H9 (cell line): ENCODE data around the gene C2orf80. TPM values are rescaled to one million over a fixed set of nuclear protein-coding genes. Genes with fewer than 3 reads are reported as not detected.
A peak's percentile ranks its signal among the peaks of the same experiment; 100 is the strongest.

Experiments used
- DNase-seq: peaks from one replicate; pipeline ENCODE4 v3.0.0-alpha.2; 2017
- H2AFZ ChIP-seq: one replicate; pipeline ENCODE4 v1.6.1; 2013; ENCODE audit warnings: mild to moderate bottlenecking, low read length, control low read depth, moderate library complexity
- H2AK5ac ChIP-seq: 2 replicates; pipeline ENCODE4 v1.6.1; 2013; ENCODE audit warnings: low read length, control low read depth, mixed read lengths; ENCODE audit not compliant: insufficient read length
- H2BK120ac ChIP-seq: one replicate; pipeline ENCODE4 v1.6.1; 2013; ENCODE audit warnings: low read depth, mild to moderate bottlenecking, low read length, control low read depth, inconsistent platforms; ENCODE audit not compliant: poor library complexity, severe bottlenecking
- H2BK12ac ChIP-seq: 2 replicates; pipeline ENCODE4 v1.6.1; 2013; ENCODE audit warnings: low read length, control low read depth, mixed read lengths, low read depth; ENCODE audit not compliant: insufficient read length
- H2BK15ac ChIP-seq: 2 replicates; pipeline ENCODE4 v1.6.1; 2013; ENCODE audit warnings: low read depth, low read length, control low read depth
- H2BK20ac ChIP-seq: one replicate; pipeline ENCODE4 v1.6.1; 2013; ENCODE audit warnings: low read depth, mild to moderate bottlenecking, low read length, control low read depth, inconsistent platforms; ENCODE audit not compliant: poor library complexity, severe bottlenecking
- H2BK5ac ChIP-seq: 2 replicates; pipeline ENCODE4 v1.6.1; 2013; ENCODE audit warnings: low read length, control low read depth, mixed read lengths; ENCODE audit not compliant: insufficient read length
- H3K14ac ChIP-seq: 2 replicates; pipeline ENCODE4 v1.6.1; 2013; ENCODE audit warnings: low read length, control low read depth; ENCODE audit not compliant: insufficient read depth
- H3K18ac ChIP-seq: 2 replicates; pipeline ENCODE4 v1.6.1; 2013; ENCODE audit warnings: low read depth, mild to moderate bottlenecking, mixed read lengths, low read length, control low read depth; ENCODE audit not compliant: insufficient read length
- H3K23ac ChIP-seq: 2 replicates; pipeline ENCODE4 v1.6.1; 2013; ENCODE audit warnings: low read length, control low read depth, mixed read lengths, low read depth; ENCODE audit not compliant: insufficient read length
- H3K23me2 ChIP-seq: 2 replicates; pipeline ENCODE4 v1.6.1; 2013; ENCODE audit warnings: low read depth, mild to moderate bottlenecking, mixed read lengths, low read length, control low read depth; ENCODE audit not compliant: insufficient read length, poor library complexity, severe bottlenecking
- H3K27ac ChIP-seq: 2 replicates; pipeline ENCODE4 v1.5.1; 2013; ENCODE audit warnings: low read length, control low read depth, mixed read lengths, low read depth; ENCODE audit not compliant: insufficient read length
- H3K27me3 ChIP-seq: 2 replicates; pipeline ENCODE4 v1.6.1; 2013; ENCODE audit warnings: low read length, control low read depth, inconsistent platforms; ENCODE audit not compliant: insufficient read depth
- H3K4ac ChIP-seq: 2 replicates; pipeline ENCODE4 v1.6.1; 2013; ENCODE audit warnings: low read depth, mild to moderate bottlenecking, control low read depth, inconsistent platforms, low read length, moderate library complexity
- H3K4me1 ChIP-seq: 2 replicates; pipeline ENCODE4 v1.6.1; 2013; ENCODE audit warnings: low read length, control low read depth, inconsistent platforms; ENCODE audit not compliant: insufficient read depth
- H3K4me2 ChIP-seq: 2 replicates; pipeline ENCODE4 v1.6.1; 2013; ENCODE audit warnings: low read length, control low read depth, mixed read lengths; ENCODE audit not compliant: insufficient read length, insufficient read depth
- H3K56ac ChIP-seq: 2 replicates; pipeline ENCODE4 v1.6.1; 2013; ENCODE audit warnings: low read depth, mild to moderate bottlenecking, mixed read lengths, low read length, control low read depth; ENCODE audit not compliant: insufficient read length
- H3K79me1 ChIP-seq: 2 replicates; pipeline ENCODE4 v1.6.1; 2013; ENCODE audit warnings: low read depth, mild to moderate bottlenecking, moderate library complexity, low read length, control low read depth, inconsistent platforms; ENCODE audit not compliant: insufficient read depth, poor library complexity, severe bottlenecking
- H3K79me2 ChIP-seq: 2 replicates; pipeline ENCODE4 v1.6.1; 2013; ENCODE audit warnings: low read length, control low read depth, inconsistent platforms; ENCODE audit not compliant: insufficient read depth
- H3K9ac ChIP-seq: 2 replicates; pipeline ENCODE4 v1.6.1; 2013; ENCODE audit warnings: low read length, control low read depth, mixed read lengths; ENCODE audit not compliant: insufficient read length; ENCODE audit errors: extremely low read depth
- H3K9me3 ChIP-seq: one replicate; pipeline ENCODE4 v1.6.1; 2013; ENCODE audit warnings: low read depth, low read length, inconsistent platforms; ENCODE audit not compliant: control insufficient read depth
- H3T11ph ChIP-seq: one replicate; pipeline ENCODE4 v1.6.1; 2013; ENCODE audit warnings: mild to moderate bottlenecking, low read length, control low read depth, inconsistent platforms
- H4K20me1 ChIP-seq: one replicate; pipeline ENCODE4 v1.6.1; 2013; ENCODE audit not compliant: control insufficient read depth, insufficient read length, insufficient read depth
- H4K5ac ChIP-seq: 2 replicates; pipeline ENCODE4 v1.6.1; 2013; ENCODE audit warnings: low read depth, mild to moderate bottlenecking, mixed read lengths, low read length, control low read depth; ENCODE audit not compliant: insufficient read length
- H4K8ac ChIP-seq: replicated peaks from 2 replicates; pipeline ENCODE4 v1.6.1; 2013; ENCODE audit warnings: low read length, control low read depth, mixed read lengths, low read depth; ENCODE audit not compliant: insufficient read length
- H4K91ac ChIP-seq: 2 replicates; pipeline ENCODE4 v1.6.1; 2013; ENCODE audit warnings: low read depth, mild to moderate bottlenecking, moderate library complexity, mixed read lengths, low read length, control low read depth; ENCODE audit not compliant: insufficient read length
- H3K27ac Mint-ChIP-seq, 3 experiments: 2 replicates in 2 of 3; 3 replicates in 1 of 3; pipeline ENCODE4 v1.8.0; 2020 to 2021; ENCODE audit warnings: mixed read lengths in 3 of 3, mild to moderate bottlenecking in 1 of 3, moderate library complexity in 1 of 3
- H3K27me3 Mint-ChIP-seq: 2 replicates; pipeline ENCODE4 v1.8.0; 2021; ENCODE audit warnings: low read depth, mild to moderate bottlenecking, moderate library complexity, mixed read lengths
- H3K36me3 Mint-ChIP-seq, 3 experiments: 2 replicates in 2 of 3; 3 replicates in 1 of 3; pipeline ENCODE4 v1.8.0; 2020 to 2021; ENCODE audit warnings: low read depth in 3 of 3, mixed read lengths in 3 of 3; ENCODE audit not compliant: insufficient read depth in 1 of 3
- H3K4me1 Mint-ChIP-seq, 2 experiments: 2 replicates each; pipeline ENCODE4 v1.8.0; 2020; ENCODE audit warnings: mixed read lengths in 2 of 2
- H3K4me3 Mint-ChIP-seq, 2 experiments: 2 replicates in 1 of 2; 3 replicates in 1 of 2; pipeline ENCODE4 v1.8.0; 2020 to 2021; ENCODE audit warnings: mild to moderate bottlenecking in 2 of 2, mixed read lengths in 2 of 2, moderate library complexity in 1 of 2
- H3K9me3 Mint-ChIP-seq, 2 experiments: 2 replicates in 1 of 2; 3 replicates in 1 of 2; pipeline ENCODE4 v1.8.0; 2020; ENCODE audit warnings: mild to moderate bottlenecking in 2 of 2, mixed read lengths in 2 of 2, moderate library complexity in 1 of 2
- WGBS: extraction: QIAGEN DNeasy Blood & Tissue Kit; methylation state at CpG from one replicate; pipeline ENCODE4 v1.1.7; 2013; ENCODE audit warnings: missing lambda C conversion rate, low lambda C conversion rate, mixed read lengths; ENCODE audit not compliant: insufficient read length; ENCODE audit errors: extremely low coverage; 5-methylcytosine and 5-hydroxymethylcytosine counted together
- total RNA-seq: library from RNA; stranded (reverse); gene quantifications from 2 replicates; pipeline ENCODE4 v1.2.1, GENCODE V29; 2021
- TF ChIP-seq, protein P1 (sequence below): fragments of 200-600 bp; sonication (generic); conservative IDR thresholded peaks from 3 replicates; pipeline ENCODE4 v1.8.0; 2021; ENCODE audit warnings: antibody characterized with exemption, mild to moderate bottlenecking

The C2orf80 gene
- total RNA-seq, 1 experiment from 2014 or later: not detected

DNA sequence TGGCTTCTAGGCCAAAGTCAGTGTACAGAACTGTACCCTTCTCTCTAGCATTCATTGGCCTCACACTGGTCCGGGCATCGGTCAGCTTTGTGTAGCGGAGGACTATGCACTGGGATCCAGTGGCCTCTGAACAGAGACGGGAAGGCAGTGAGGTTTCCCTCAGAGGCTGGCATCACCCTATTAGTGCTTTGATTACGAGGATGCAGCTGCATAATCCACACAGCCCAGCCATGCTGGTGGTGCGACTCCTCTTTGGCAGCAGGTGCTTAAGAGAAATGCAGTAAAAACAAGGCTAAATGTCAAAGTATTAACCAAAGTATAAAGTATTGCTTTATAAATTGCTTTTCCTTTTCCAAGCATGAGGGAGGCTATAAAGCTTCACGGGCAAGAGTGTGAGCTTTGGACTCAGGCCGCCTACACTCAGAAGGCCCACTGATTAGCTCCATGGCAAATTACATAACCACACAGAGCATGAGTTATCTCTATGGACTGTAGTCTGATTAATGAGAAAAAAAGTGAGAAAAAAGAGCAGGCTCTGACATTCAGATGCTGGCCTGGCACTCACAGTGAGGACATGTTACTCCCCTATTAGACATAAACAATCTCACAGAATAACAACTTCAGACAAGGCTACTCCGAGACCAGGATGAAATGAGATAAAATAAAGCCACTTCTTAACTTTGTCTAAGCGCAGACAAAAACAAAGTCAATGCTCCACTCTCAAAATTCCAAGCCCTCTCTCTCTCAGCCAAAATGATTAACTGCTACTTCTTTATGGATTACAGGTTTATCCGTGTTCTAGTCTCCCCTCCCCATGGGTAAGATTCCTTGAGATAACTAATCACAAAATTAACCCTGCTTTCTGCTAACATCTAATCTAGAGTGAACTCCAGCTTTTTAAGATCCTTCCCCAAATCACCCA lies 53.8 kb downstream of the C2orf80 start:
- no peak overlapping the region for H2BK15ac ChIP-seq
- no peak overlapping the region for H4K5ac ChIP-seq
- no peak overlapping the region for H4K8ac ChIP-seq
- H2BK12ac ChIP-seq: no peak overlapping the region
- no peaks in the 10 kb centered on the region for H3K27me3 ChIP-seq
- WGBS: no CpG with 5 or more reads among the region's 11 CpGs
- H3K4me2 ChIP-seq: no peak overlapping the region
- no peak overlapping the region for H3T11ph ChIP-seq
- no peak overlapping the region for H3K27ac ChIP-seq
- H3K9me3 Mint-ChIP-seq: peaks cover 17 to 27% of the 10 kb centered on the region in 2 experiments
- no peak overlapping the region for H3K56ac ChIP-seq
- no peak overlapping the region for H3K14ac ChIP-seq
- DNase-seq: no peak
- H3K4me3 Mint-ChIP-seq: no peak overlapping the region
- no peaks in the 10 kb centered on the region for H3K79me1 ChIP-seq
- no peaks in the 10 kb centered on the region; a peak in 1 of 4 replicates for H3K4me1 Mint-ChIP-seq
- peak overlapping the region in 1 of 3 experiments; percentile 52; a peak in 1 of 7 replicates for H3K27ac Mint-ChIP-seq
- no peak overlapping the region for H2BK5ac ChIP-seq
- peaks cover 14 to 19% (median 16%) of the 10 kb centered on the region in 3 experiments for H3K36me3 Mint-ChIP-seq
- H3K79me2 ChIP-seq: no peaks in the 10 kb centered on the region
- H3K4me1 ChIP-seq: no peaks in the 10 kb centered on the region
- no peak overlapping the region for H2BK120ac ChIP-seq
- H2BK20ac ChIP-seq: no peak overlapping the region
- peaks cover 7% of the 10 kb centered on the region for H3K9me3 ChIP-seq
- no peak overlapping the region for H2AFZ ChIP-seq
- TF ChIP-seq, protein P1, sequence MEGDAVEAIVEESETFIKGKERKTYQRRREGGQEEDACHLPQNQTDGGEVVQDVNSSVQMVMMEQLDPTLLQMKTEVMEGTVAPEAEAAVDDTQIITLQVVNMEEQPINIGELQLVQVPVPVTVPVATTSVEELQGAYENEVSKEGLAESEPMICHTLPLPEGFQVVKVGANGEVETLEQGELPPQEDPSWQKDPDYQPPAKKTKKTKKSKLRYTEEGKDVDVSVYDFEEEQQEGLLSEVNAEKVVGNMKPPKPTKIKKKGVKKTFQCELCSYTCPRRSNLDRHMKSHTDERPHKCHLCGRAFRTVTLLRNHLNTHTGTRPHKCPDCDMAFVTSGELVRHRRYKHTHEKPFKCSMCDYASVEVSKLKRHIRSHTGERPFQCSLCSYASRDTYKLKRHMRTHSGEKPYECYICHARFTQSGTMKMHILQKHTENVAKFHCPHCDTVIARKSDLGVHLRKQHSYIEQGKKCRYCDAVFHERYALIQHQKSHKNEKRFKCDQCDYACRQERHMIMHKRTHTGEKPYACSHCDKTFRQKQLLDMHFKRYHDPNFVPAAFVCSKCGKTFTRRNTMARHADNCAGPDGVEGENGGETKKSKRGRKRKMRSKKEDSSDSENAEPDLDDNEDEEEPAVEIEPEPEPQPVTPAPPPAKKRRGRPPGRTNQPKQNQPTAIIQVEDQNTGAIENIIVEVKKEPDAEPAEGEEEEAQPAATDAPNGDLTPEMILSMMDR: no peak
- no peaks in the 10 kb centered on the region; the same call in none of the 2 replicates for H3K27me3 Mint-ChIP-seq
- H4K91ac ChIP-seq: no peak overlapping the region
- H3K23ac ChIP-seq: no peak overlapping the region
- H4K20me1 ChIP-seq: no peaks in the 10 kb centered on the region
- H3K9ac ChIP-seq: no peak overlapping the region
- no peak overlapping the region for H3K4ac ChIP-seq
- H3K18ac ChIP-seq: no peak overlapping the region
- H2AK5ac ChIP-seq: no peak overlapping the region
- no peaks in the 10 kb centered on the region for H3K23me2 ChIP-seq
